ENCODE measurements around the gene THOC6.
"Not testable (repeated sequence)": the region's sequence is repeated elsewhere in the genome, so short reads cannot be mapped to it uniquely, and the experiment has no call there.

Gene THOC6

GRCh38 chr16:3054965-3055733 lies 31.3 kb downstream of the THOC6 start:
- DNase-seq (ENCODE audit: low read depth): no peak

DNA sequence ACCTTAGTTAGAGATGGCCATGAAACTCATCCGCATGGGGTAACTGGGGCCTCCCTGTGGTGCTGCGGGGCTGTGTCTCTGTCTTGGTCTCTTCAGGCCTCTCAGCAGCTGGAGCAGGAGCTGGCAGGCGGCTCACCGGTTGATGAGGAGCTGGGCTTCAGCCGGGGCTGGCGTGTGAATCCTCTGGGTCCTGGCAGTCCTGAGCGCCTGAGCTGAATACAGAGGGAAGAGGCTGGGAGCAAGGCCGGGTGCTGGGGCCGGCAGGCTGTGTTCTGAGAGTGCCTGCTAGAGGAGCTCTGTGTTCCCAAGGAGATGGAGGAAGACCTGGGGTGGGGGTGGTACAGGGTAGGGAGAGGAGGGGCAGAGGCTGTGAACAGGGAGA lies 31.9 kb downstream of the THOC6 start:
- DNase-seq (ENCODE audit: low read depth): not testable (repeated sequence)

DNA sequence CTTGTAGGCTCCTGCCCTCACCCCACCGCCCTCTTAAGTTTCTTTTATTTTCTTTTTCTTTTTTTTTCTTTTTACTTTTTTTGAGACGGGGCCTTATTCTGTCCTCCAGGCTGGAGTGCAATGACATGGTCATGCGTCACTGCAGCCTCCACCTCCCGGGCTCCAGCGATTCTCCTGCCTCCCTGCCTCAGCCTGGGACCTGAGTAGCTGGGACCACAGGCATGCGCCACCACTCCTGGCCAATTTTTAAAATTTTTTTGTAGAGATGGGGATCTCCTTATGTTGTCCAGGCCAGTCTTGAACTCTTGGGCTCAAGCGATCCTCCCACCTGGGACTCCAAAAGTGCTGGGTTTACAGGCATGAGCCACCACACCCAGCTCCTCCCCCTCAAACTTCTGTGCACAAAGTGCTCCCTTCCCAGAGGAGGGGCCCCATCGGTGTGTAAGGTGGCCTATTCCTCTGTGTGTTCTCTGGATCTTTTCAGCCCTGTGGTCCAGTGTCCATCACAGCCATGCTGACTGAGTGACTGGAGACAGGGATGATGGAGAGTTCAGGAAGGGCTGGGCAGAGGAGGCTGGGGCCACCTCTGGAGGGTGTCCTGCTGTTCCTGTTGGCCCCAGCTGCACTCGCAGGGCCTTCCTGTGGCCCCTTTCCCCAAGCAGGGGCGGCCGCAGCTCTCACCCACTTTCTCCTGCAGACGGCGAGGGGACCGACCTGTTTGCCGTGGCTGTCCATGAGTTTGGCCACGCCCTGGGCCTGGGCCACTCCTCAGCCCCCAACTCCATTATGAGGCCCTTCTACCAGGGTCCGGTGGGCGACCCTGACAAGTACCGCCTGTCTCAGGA lies 32.7 kb downstream of the THOC6 start:
- DNase-seq (ENCODE audit: low read depth): no peak

- no peak for DNase-seq (ENCODE audit: low read depth)
These were observed 33.6 kb downstream of the THOC6 start for GRCh38 chr16:3057181-3058138.

- DNase-seq (ENCODE audit: low read depth): peak; percentile 23
These were observed 34.5 kb downstream of the THOC6 start for GRCh38 chr16:3058139-3059030.

- DNase-seq (ENCODE audit: low read depth): peak; percentile 73
These were observed 35.3 kb downstream of the THOC6 start for GRCh38 chr16:3059041-3059722.

- no peak for DNase-seq (ENCODE audit: low read depth)
These were observed 35.9 kb downstream of the THOC6 start for GRCh38 chr16:3059723-3060242.

DNA sequence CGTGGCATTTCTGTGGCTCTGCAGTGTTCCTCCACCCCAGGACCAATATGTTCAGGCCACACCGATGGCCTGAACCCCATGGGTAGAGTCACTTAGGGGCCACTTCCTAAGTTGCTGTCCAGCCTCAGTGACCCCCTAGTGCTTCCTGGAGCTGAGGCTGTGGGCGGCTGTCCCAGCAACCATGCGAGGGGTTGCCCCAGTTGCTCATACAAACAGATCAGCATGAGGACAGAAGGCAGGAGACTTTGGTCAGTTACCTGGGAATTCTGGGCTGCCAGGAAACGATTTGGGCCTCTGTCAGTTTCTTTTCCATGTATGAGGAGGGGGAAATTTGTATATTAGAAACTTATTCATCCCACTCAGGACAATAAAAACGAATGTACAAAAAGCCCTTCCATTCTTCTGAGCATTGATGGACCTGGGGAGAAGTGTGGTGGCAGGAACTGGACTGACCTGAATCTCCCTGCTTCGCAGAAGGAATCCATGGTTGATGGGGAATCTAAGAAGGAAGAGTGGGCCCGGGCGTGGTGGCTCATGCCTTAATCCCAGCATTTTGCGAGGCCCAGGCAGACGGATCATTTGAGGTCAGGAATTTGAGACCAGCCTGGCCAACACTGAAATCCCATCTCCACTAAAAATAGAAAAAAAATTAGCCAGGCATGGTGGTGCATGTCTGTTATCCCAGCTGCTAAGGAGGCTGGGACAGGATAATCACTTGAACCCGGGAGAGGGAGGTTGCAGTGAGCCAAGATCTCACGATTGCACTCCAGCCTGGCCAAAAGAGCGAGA lies 36.7 kb downstream of the THOC6 start:
- DNase-seq (ENCODE audit: low read depth): no peak

- no peak for DNase-seq (ENCODE audit: low read depth)
These were observed 38.7 kb downstream of the THOC6 start for GRCh38 chr16:3062553-3062952.

DNA sequence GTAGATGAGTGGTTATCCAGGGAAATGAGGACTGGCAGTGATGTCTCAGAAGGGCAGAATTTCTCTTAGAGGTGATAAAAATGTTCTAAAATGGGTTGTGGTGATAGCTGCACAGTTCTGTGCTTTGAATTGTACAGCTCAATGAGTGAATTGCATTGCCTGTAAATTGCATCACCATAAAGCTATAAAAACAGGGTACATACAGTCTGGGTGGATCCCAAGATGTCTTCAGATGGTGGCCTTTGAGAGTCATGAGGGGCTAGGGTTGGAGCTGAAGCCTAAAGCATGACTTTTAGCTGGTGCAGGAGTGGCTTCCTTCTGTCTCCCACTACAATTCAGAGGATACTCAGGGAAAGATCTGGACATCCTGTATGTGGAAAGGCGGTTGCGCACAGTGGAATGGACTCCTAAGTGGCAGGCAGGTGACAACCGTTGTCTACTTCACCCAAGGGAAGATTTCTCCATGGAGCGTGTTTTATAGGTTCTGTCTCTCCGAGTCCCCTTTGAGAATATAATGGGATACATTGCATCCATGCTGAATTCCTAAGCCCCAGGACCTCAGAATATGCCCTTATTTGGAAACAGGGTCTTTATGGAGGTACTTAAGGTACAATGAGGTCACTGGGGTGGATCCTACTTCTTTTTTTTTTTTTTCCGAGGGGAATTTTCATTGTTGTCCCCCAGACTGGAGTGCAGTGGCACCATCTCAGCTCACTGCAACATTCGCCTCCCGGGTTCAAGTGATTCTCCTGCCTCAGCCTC lies 40.0 kb downstream of the THOC6 start:
- DNase-seq (ENCODE audit: low read depth): no peak

GRCh38 chr16:3065069-3065741 lies 41.4 kb downstream of the THOC6 start, which contains the start of gene IL32:
IL32 (plus strand) TSS chr16:3065640; CDS start chr16:3065812, 172 bp downstream.
- peak; percentile 83 for DNase-seq (ENCODE audit: low read depth)

GRCh38 chr16:3065742-3066439 lies 42.1 kb downstream of the THOC6 start:
- DNase-seq (ENCODE audit: low read depth): no peak

GRCh38 chr16:3066440-3066748 lies 42.6 kb downstream of the THOC6 start:
- DNase-seq (ENCODE audit: low read depth): no peak

GRCh38 chr16:3068487-3068886 lies 44.7 kb downstream of the THOC6 start:
- DNase-seq (ENCODE audit: low read depth): no peak

DNA sequence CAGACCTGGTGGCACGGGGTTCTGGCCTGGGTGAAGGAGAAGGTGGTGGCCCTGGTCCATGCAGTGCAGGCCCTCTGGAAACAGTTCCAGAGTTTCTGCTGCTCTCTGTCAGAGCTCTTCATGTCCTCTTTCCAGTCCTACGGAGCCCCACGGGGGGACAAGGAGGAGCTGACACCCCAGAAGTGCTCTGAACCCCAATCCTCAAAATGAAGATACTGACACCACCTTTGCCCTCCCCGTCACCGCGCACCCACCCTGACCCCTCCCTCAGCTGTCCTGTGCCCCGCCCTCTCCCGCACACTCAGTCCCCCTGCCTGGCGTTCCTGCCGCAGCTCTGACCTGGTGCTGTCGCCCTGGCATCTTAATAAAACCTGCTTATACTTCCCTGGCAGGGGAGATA lies 45.3 kb downstream of the THOC6 start:
- not testable (repeated sequence) for DNase-seq (ENCODE audit: low read depth)

GRCh38 chr16:3070608-3071111 lies 46.8 kb downstream of the THOC6 start:
- no peak for DNase-seq (ENCODE audit: low read depth)

- no peak for DNase-seq (ENCODE audit: low read depth)
These were observed 47.8 kb downstream of the THOC6 start for GRCh38 chr16:3071655-3072054.

Measured in iris pigment epithelial cell (primary cell).